WERI-Rb-1 (cell line): Measurements from ENCODE around the gene UACA.

Experiments
- DNase-seq: peaks from one replicate; pipeline ENCODE4 v3.0.0-alpha.2; 2020
- H3K27ac ChIP-seq: fragments of 250-450 bp; sonication (Bioruptor Pico); 2 replicates; pipeline ENCODE4 v1.5.1; 2020; ENCODE audit warnings: mild to moderate bottlenecking, moderate library complexity
- H3K27me3 ChIP-seq: fragments of 250-450 bp; sonication (Bioruptor Pico); 2 replicates; pipeline ENCODE4 v1.5.1; 2021; ENCODE audit warnings: mild to moderate bottlenecking, low read depth, moderate library complexity; ENCODE audit not compliant: insufficient read depth, severe bottlenecking
- H3K36me3 ChIP-seq: fragments of 250-450 bp; sonication (Bioruptor Pico); 2 replicates; pipeline ENCODE4 v1.5.1; 2020; ENCODE audit warnings: mild to moderate bottlenecking, moderate library complexity
- H3K4me3 ChIP-seq: 2 replicates; pipeline ENCODE4 v1.5.1; 2011; ENCODE audit warnings: low read depth, mild to moderate bottlenecking, control low read depth, low read length
- H3K9me3 ChIP-seq: fragments of 250-450 bp; sonication (Bioruptor Pico); 2 replicates; pipeline ENCODE4 v1.5.1; 2021; ENCODE audit warnings: mild to moderate bottlenecking, moderate library complexity; ENCODE audit not compliant: severe bottlenecking
- CTCF ChIP-seq: IDR thresholded peaks from 2 replicates; pipeline ENCODE4 v1.5.1; 2011; ENCODE audit warnings: low read depth, mild to moderate bottlenecking, control low read depth, inconsistent platforms, low read length

UACA gene

GRCh38 chr15:70707686-70708300, 55.6 kb downstream of the UACA start:
- Histone ChIP-seq H3K4me3 (no peak overlapping the region), H3K27ac (no peak overlapping the region), H3K27me3 (no peaks in the 10 kb centered on the region), H3K9me3 (no peaks in the 10 kb centered on the region), H3K36me3 (no peaks in the 10 kb centered on the region)
- no peak for TF ChIP-seq CTCF
- DNase-seq = no peak

- TF ChIP-seq CTCF = no peak
- Histone ChIP-seq H3K27ac (no peak overlapping the region), H3K4me3 (no peak overlapping the region), H3K27me3 (no peaks in the 10 kb centered on the region), H3K36me3 (no peaks in the 10 kb centered on the region), H3K9me3 (no peaks in the 10 kb centered on the region)
- no peak for DNase-seq
Measured at GRCh38 chr15:70704731-70705130, 58.6 kb downstream of the UACA start.

- DNase-seq = no peak
- H3K9me3 ChIP-seq = no peaks in the 10 kb centered on the region
- no peak overlapping the region for H3K27ac ChIP-seq
- no peak overlapping the region for H3K4me3 ChIP-seq
- no peaks in the 10 kb centered on the region for H3K36me3 ChIP-seq
- no peak for TF ChIP-seq CTCF
- H3K27me3 ChIP-seq = no peaks in the 10 kb centered on the region
Measured at GRCh38 chr15:70704166-70704565, 59.2 kb downstream of the UACA start.

GRCh38 chr15:70703096-70703878, 60.1 kb downstream of the UACA start:
- Histone ChIP-seq H3K27ac (no peak overlapping the region), H3K9me3 (no peaks in the 10 kb centered on the region), H3K27me3 (no peaks in the 10 kb centered on the region), H3K4me3 (no peak overlapping the region), H3K36me3 (no peaks in the 10 kb centered on the region)
- TF ChIP-seq CTCF = no peak
- DNase-seq = no peak

DNA sequence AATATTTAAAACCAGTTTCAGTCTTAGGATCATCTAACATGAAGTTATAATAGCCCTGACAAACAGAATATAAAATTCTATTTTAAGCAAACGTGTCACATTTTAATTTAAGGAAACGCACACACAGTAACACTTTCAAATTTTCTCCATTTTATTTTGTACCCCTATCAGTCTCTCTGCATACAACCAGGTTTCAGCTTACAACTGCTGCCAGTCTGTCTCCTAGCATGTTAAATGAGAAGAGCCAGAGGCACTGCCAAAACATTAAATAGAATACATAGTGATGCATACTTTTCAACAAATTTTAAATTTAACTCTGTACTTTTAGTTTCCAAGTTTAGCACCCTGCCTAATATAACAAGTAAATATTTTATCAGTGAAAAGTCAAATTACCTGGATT, 60.8 kb downstream of the UACA start:
- Histone ChIP-seq H3K36me3 (no peaks in the 10 kb centered on the region), H3K27ac (no peak overlapping the region), H3K9me3 (no peaks in the 10 kb centered on the region), H3K27me3 (no peaks in the 10 kb centered on the region), H3K4me3 (no peak overlapping the region)
- no peak for TF ChIP-seq CTCF
- no peak for DNase-seq
